OCI-LY7 (cell line): Measurements from ENCODE around the gene FAU.

Experiments used
- EZH2phosphoT487 ChIP-seq: fragments of 200-600 bp; sonication (generic); IDR thresholded peaks from 2 replicates; pipeline ENCODE4 v1.6.1; 2018; ENCODE audit warnings: low read depth, borderline replicate concordance, mild to moderate bottlenecking, mixed run types, antibody characterized with exemption, low read length, moderate library complexity, mixed read lengths
- TF ChIP-seq, protein P1 (sequence below): fragments of 200-600 bp; sonication (generic); conservative IDR thresholded peaks from 2 replicates; pipeline ENCODE4 v1.5.1; 2014; ENCODE audit warnings: mild to moderate bottlenecking, antibody characterized with exemption, low read length, moderate library complexity, mixed read lengths

DNA sequence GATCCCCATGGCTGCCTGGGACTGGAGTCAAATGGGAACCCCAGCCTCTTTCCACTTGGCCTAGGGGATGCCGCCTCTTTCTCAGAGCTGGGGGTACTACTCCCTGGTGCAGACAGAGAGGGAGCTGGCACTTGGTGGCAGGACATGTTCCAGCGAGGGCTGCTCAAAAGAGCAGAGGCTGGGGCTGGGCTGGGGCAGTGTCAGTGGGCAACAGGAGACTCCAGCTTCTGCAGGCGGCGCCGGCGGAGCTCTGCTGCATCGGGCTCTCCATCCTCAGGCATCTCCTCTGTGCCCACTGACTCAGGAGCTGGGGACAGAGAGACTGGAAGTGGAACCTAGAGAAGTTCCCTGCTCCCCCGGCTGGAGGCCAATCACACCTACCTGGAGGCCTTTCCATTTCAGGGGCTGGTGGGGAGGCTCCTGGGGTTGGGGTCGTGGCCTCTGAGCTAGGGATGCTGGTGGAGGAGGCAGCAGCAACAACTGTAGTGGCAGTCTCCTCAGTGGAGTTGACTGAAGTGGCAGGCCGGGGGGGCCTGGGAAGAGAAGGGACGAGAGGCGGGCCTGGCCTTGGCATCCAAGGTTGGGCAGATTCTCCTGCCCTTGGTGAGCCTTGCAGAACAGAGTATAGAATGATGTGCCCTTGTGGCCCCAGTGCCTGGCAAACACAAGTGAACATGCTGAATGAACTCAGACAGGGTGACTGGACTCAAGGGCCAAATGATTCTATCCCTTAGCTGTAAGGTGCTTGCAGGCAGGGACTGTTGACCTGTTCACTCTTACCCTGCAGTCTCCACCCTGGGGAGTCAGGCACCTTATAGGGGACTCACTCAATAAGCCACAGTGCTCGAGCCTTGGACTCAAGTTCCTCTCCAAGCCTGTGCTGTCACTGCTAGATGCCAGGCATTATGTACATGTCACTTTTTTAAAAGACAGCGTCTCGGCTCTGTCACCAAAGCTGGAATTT, 6.5 kb upstream of the FAU start:
- TF ChIP-seq, protein P1, sequence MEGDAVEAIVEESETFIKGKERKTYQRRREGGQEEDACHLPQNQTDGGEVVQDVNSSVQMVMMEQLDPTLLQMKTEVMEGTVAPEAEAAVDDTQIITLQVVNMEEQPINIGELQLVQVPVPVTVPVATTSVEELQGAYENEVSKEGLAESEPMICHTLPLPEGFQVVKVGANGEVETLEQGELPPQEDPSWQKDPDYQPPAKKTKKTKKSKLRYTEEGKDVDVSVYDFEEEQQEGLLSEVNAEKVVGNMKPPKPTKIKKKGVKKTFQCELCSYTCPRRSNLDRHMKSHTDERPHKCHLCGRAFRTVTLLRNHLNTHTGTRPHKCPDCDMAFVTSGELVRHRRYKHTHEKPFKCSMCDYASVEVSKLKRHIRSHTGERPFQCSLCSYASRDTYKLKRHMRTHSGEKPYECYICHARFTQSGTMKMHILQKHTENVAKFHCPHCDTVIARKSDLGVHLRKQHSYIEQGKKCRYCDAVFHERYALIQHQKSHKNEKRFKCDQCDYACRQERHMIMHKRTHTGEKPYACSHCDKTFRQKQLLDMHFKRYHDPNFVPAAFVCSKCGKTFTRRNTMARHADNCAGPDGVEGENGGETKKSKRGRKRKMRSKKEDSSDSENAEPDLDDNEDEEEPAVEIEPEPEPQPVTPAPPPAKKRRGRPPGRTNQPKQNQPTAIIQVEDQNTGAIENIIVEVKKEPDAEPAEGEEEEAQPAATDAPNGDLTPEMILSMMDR, result no peak
- no peak for TF ChIP-seq EZH2phosphoT487
